Sigmoid colon (tissue), 4 donors: ENCODE results near the gene RAD51D.

Experiments used
- CTCF ChIP-seq, 4 experiments: fragments of 450-650 bp in 3 of 4; fragments of 200-600 bp in 1 of 4; IDR thresholded peaks; one replicate each; pipeline ENCODE4 v1.5.1; 2016 to 2019; ENCODE audit warnings: antibody characterized with exemption in 4 of 4, mild to moderate bottlenecking in 3 of 4, moderate library complexity in 2 of 4
- EP300 ChIP-seq, 4 donors: sonication (generic); formaldehyde crosslinking; IDR thresholded peaks; one replicate each; pipeline ENCODE4 v1.6.1; 2017; ENCODE audit warnings: antibody characterized with exemption in 4 of 4
- POLR2A ChIP-seq, 2 donors: fragments of 450-650 bp; IDR thresholded peaks; one replicate each; pipeline ENCODE4 v1.6.1; 2016; ENCODE audit warnings: antibody characterized with exemption in 2 of 2, mild to moderate bottlenecking in 2 of 2, moderate library complexity in 2 of 2

GRCh38 chr17:35080536-35080935 lies 39.1 kb downstream of the RAD51D start:
- no peak for TF ChIP-seq EP300 (IDR thresholded peaks at IDR 0.05)
- TF ChIP-seq POLR2A (IDR thresholded peaks at IDR 0.05): no peak
- TF ChIP-seq CTCF (IDR thresholded peaks at IDR 0.05): no peak
